G401 (cell line): ENCODE results near the gene DNAJC8. TPM values are rescaled to one million over a fixed set of nuclear protein-coding genes. Genes with fewer than 3 reads are reported as not detected.

Experiments
- total RNA-seq: library from RNA; depleted of rRNA; stranded (reverse); fragments of >200 nt; shearing (Covaris generic); gene quantifications from 2 replicates; pipeline ENCODE4 v1.2.3, GENCODE V29; 2014; rRNA removed

DNAJC8 gene
- total RNA-seq, 1 experiment from 2014 or later: 220 TPM

Other genes with a start within 250 kb of the DNAJC8 start
- 11.3 and 15.0 TPM in 2 replicates for gene EYA3, start 144.4 kb downstream of the DNAJC8 start, total RNA-seq
- 0.27 and 0.49 TPM in 2 replicates for gene PTAFR, start 56.3 kb downstream of the DNAJC8 start, total RNA-seq
- gene ATP5IF1, start 3.1 kb upstream of the DNAJC8 start, total RNA-seq: 79.9 and 135 TPM in 2 replicates
- 54.0 and 56.6 TPM in 2 replicates for gene SESN2, start 26.5 kb upstream of the DNAJC8 start, total RNA-seq
- gene MED18, start 96.0 kb upstream of the DNAJC8 start, total RNA-seq: 25.8 and 35.6 TPM in 2 replicates
- 3.4 and 4.8 TPM in 2 replicates for gene PHACTR4, start 136.7 kb upstream of the DNAJC8 start, total RNA-seq